Panc1 (cell line): ENCODE measurements around the gene SGK1. TPM values are rescaled to one million over a fixed set of nuclear protein-coding genes. Genes with fewer than 3 reads are reported as not detected.
"Not testable (repeated sequence)": the region's sequence is repeated elsewhere in the genome, so short reads cannot be mapped to it uniquely, and the experiment has no call there.

Experiments used
- ATAC-seq: fragments of 200-7000 bp; cut with Tn5 transposase; 2 replicates; pipeline ENCODE4 v1.9.1; 2020; ENCODE audit warnings: mild to moderate bottlenecking, moderate library complexity
- BruUV-seq: library from RNA; stranded (reverse); fragments of 400-500 nt; replicated peaks from 2 replicates; lab custom pipeline; 2021; lab: Mats Ljungman, UMichigan
- CTCF ChIA-PET: fragments of 300-600 bp; sonication (Branson Sonifier 250); formaldehyde crosslinking; loops from one replicate; lab custom pipeline; 2022; ENCODE audit warnings: antibody characterized with exemption; lab: Charles Lee
- POLR2A ChIA-PET: fragments of 300-600 bp; sonication (Branson Sonifier 250); formaldehyde crosslinking; loops from one replicate; lab custom pipeline; 2022; ENCODE audit warnings: antibody characterized with exemption; lab: Charles Lee
- DNase-seq: peaks from one replicate; pipeline ENCODE4 v3.0.0-alpha.2; 2010; ENCODE audit warnings: low read depth, low spot score
- H3K27ac ChIP-seq: 2 replicates; pipeline ENCODE4 v1.5.1; 2011; ENCODE audit warnings: mild to moderate bottlenecking, low read length, inconsistent platforms
- H3K27me3 ChIP-seq: fragments of 200-500 bp; sonication (Bioruptor generic); 2 replicates; pipeline ENCODE4 v1.6.0; 2014; ENCODE audit warnings: low read length, inconsistent platforms; ENCODE audit not compliant: control insufficient read depth, insufficient read depth
- H3K36me3 ChIP-seq: fragments of 200-500 bp; sonication (Bioruptor generic); 2 replicates; pipeline ENCODE4 v1.5.1; 2014; ENCODE audit warnings: inconsistent platforms, mild to moderate bottlenecking, low read length, moderate library complexity; ENCODE audit not compliant: control insufficient read depth, insufficient read depth
- H3K4me1 ChIP-seq: 2 replicates; pipeline ENCODE4 v1.5.1; 2011; ENCODE audit warnings: inconsistent platforms, mild to moderate bottlenecking, low read length, moderate library complexity; ENCODE audit not compliant: control insufficient read depth, insufficient read depth
- H3K4me3 ChIP-seq, 2 experiments: 2 replicates each; pipeline ENCODE4 v1.5.1; 2011 to 2012; ENCODE audit warnings: low read depth in 2 of 2, low read length in 2 of 2, mild to moderate bottlenecking in 2 of 2, inconsistent platforms in 1 of 2, moderate library complexity in 1 of 2
- H3K9me3 ChIP-seq: fragments of 200-500 bp; sonication (Bioruptor generic); 2 replicates; pipeline ENCODE4 v1.5.1; 2014; ENCODE audit warnings: low read depth, mild to moderate bottlenecking, inconsistent platforms, low read length, moderate library complexity; ENCODE audit not compliant: control insufficient read depth, insufficient read depth
- CTCF ChIP-seq: fragments of 450-650 bp; IDR thresholded peaks from 2 replicates; pipeline ENCODE4 v1.5.1; 2017; ENCODE audit warnings: mild to moderate bottlenecking
- POLR2AphosphoS5 ChIP-seq: IDR thresholded peaks from 2 replicates; pipeline ENCODE4 v1.6.1; 2012; ENCODE audit warnings: mild to moderate bottlenecking, low read depth, low read length, moderate library complexity
- SIN3A ChIP-seq: IDR thresholded peaks from 2 replicates; pipeline ENCODE4 v1.6.1; 2012; ENCODE audit warnings: low read depth, mild to moderate bottlenecking, low read length, moderate library complexity, borderline replicate concordance; ENCODE audit not compliant: insufficient read depth
- TCF7L2 ChIP-seq: IDR thresholded peaks from 2 replicates; pipeline ENCODE4 v1.6.1; 2011; ENCODE audit warnings: mild to moderate bottlenecking, low read depth, low read length, inconsistent platforms
- in situ Hi-C: cut with HindIII; loops from 2 replicates; pipeline ENCODE4 v1.10.0; 2016; ENCODE audit warnings: low sequenced_read_pairs, low pct_unique_long_range_greater_than_20kb
- intact Hi-C: fragments of 100-400 bp; cut with micrococcal nuclease; formaldehyde crosslinking; loops from one replicate; pipeline ENCODE4 v1.10.0; 2022; ENCODE audit not compliant: unreplicated experiment
- total RNA-seq: library from RNA; stranded (reverse); gene quantifications from one replicate; pipeline ENCODE4 v1.2.1, GENCODE V29; 2021; ENCODE audit not compliant: unreplicated experiment
- TF ChIP-seq, protein P1 (sequence below), 2 experiments: IDR thresholded peaks; 2 replicates each; pipeline ENCODE4 v1.6.1; 2011 to 2012; ENCODE audit warnings: low read depth in 2 of 2, control low read depth in 1 of 2, low read length in 1 of 2, mild to moderate bottlenecking in 1 of 2, moderate library complexity in 1 of 2; ENCODE audit not compliant: insufficient read depth in 1 of 2

SGK1 gene
- total RNA-seq, 1 experiment from 2014 or later, result 7.5 TPM

GRCh38 chr6:134193536-134194498, 124.1 kb downstream of the SGK1 start:
- no peaks in the 10 kb centered on the region for H3K9me3 ChIP-seq
- intact Hi-C loops (no loop called here), in situ Hi-C loops (no loop called here)
- no peak overlapping the region for H3K4me3 ChIP-seq
- ATAC-seq (no peak), DNase-seq (no peak)
- no TSS peak for BruUV-seq
- H3K4me1 ChIP-seq, result no peaks in the 10 kb centered on the region
- H3K27me3 ChIP-seq, result no peaks in the 10 kb centered on the region
- no peaks in the 10 kb centered on the region for H3K36me3 ChIP-seq
- no peak for TF ChIP-seq SIN3A
- TF ChIP-seq, protein P1, sequence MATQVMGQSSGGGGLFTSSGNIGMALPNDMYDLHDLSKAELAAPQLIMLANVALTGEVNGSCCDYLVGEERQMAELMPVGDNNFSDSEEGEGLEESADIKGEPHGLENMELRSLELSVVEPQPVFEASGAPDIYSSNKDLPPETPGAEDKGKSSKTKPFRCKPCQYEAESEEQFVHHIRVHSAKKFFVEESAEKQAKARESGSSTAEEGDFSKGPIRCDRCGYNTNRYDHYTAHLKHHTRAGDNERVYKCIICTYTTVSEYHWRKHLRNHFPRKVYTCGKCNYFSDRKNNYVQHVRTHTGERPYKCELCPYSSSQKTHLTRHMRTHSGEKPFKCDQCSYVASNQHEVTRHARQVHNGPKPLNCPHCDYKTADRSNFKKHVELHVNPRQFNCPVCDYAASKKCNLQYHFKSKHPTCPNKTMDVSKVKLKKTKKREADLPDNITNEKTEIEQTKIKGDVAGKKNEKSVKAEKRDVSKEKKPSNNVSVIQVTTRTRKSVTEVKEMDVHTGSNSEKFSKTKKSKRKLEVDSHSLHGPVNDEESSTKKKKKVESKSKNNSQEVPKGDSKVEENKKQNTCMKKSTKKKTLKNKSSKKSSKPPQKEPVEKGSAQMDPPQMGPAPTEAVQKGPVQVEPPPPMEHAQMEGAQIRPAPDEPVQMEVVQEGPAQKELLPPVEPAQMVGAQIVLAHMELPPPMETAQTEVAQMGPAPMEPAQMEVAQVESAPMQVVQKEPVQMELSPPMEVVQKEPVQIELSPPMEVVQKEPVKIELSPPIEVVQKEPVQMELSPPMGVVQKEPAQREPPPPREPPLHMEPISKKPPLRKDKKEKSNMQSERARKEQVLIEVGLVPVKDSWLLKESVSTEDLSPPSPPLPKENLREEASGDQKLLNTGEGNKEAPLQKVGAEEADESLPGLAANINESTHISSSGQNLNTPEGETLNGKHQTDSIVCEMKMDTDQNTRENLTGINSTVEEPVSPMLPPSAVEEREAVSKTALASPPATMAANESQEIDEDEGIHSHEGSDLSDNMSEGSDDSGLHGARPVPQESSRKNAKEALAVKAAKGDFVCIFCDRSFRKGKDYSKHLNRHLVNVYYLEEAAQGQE (IDR thresholded peaks at IDR 0.05; ENCODE audit: insufficient read depth in 1 of 2, low read depth in 2 of 2, low read length in 1 of 2), result no peak
- no peak for TF ChIP-seq TCF7L2
- TF ChIP-seq POLR2AphosphoS5, result no peak
- no peak for TF ChIP-seq CTCF
- no peak overlapping the region for H3K27ac ChIP-seq
- CTCF ChIA-PET, result interaction anchor here (0.6 to 0.7 kb wide), 2 partner anchors 18 to 364 kb away, joined by 3 read pairs; no protein-coding TSS in a partner anchor
- POLR2A ChIA-PET, result no interaction called here

DNA sequence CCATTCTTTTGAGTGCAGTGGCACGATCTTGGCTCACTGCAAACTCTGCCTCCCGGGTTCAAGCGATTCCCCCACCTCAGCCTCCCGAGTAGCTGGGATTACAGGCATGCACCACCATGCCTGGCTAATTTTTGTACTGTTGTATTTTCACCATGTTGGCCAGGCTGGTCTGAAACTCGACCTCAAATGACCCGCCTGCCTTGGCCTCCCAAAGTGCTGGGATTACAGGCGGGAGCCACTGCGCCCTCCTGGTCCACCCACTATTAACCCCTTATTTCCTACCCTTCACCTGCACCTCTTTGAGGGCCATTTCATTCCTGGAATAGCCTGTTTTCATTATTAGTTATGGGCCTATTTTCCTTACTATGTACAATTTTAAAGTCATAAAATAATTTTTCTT, 125.3 kb downstream of the SGK1 start:
- H3K4me3 ChIP-seq, BruUV-seq, in situ Hi-C loops, H3K9me3 ChIP-seq, DNase-seq, ATAC-seq, H3K27me3 ChIP-seq, intact Hi-C loops, POLR2A ChIA-PET, H3K4me1 ChIP-seq, H3K36me3 ChIP-seq, H3K27ac ChIP-seq: not testable (repeated sequence)
- CTCF ChIA-PET, result interaction anchor here (0.7 kb wide), 1 partner anchor 365 kb away, joined by 3 read pairs; no protein-coding TSS in a partner anchor

- Histone ChIP-seq H3K4me1 (no peaks in the 10 kb centered on the region), H3K4me3 (no peak overlapping the region), H3K27me3 (no peaks in the 10 kb centered on the region), H3K9me3 (no peaks in the 10 kb centered on the region), H3K27ac (no peak overlapping the region), H3K36me3 (no peaks in the 10 kb centered on the region)
- ChIA-PET CTCF (no interaction called here), POLR2A (no interaction called here)
- in situ Hi-C loops, result no loop called here
- no peak for ATAC-seq
- BruUV-seq, result no TSS peak
- DNase-seq, result no peak
- TF ChIP-seq CTCF, result no peak
- intact Hi-C loops, result no loop called here
Observed at GRCh38 chr6:134190883-134191282, 127.0 kb downstream of the SGK1 start.
